Measurements from ENCODE around the gene CASP5. TPM values are rescaled to one million over a fixed set of nuclear protein-coding genes. Genes with fewer than 3 reads are reported as not detected.
"Not testable (repeated sequence)": the region's sequence is repeated elsewhere in the genome, so short reads cannot be mapped to it uniquely, and the experiment has no call there.

The CASP5 gene
- total RNA-seq, 2 experiments from 2014 or later: not detected

DNA sequence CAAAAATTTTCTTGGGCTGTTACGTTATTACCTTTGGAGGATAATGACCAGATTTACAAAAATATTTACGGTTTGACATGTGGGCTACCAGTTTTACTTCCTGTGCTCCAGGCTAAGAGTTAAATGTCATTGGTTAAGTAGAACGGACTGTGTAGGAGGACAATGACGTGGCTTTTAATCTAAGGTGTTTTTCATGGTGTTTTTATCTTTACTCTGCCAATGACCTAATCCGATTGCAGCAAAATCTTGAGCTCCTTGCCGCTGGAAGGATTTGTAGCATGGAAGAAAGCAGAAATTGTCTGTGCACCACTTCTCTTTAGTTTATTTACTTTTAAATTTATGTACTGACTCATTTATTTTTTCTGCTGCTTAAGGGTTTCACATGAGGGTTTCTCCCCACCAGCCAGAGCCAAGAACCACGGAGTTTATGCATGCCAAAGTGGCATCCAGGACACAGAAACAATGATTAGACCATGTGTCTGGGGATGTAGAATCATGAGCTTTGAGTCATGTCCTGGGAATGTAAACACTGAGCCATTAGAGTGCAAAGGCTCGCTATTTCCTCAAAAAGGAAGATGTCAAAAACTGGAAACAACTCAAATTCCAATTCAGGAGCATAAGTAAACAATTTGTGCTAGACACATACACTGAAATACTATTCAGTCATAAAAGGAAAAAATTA lies 24.1 kb upstream of the CASP5 start:
- H3K9me3 Mint-ChIP-seq: no peaks in the 10 kb centered on the region
- H3K27me3 Mint-ChIP-seq (ENCODE audit: low read depth): no peaks in the 10 kb centered on the region
- intact Hi-C loops (cut with micrococcal nuclease): loop anchor here (5.0 to 10.0 kb wide), 2 partner anchors 340 to 1028 kb away; partner anchors contain the start of genes AASDHPPT and KBTBD3
- no peak overlapping the region for H3K4me3 Mint-ChIP-seq
- CTCF ChIA-PET: no interaction called here
- peaks cover 40% of the 10 kb centered on the region for H3K4me1 Mint-ChIP-seq (ENCODE audit: low read depth)
- no peak for DNase-seq
- H3K27ac Mint-ChIP-seq: no peak overlapping the region
- no peaks in the 10 kb centered on the region for H3K36me3 Mint-ChIP-seq (ENCODE audit: low read depth)

DNA sequence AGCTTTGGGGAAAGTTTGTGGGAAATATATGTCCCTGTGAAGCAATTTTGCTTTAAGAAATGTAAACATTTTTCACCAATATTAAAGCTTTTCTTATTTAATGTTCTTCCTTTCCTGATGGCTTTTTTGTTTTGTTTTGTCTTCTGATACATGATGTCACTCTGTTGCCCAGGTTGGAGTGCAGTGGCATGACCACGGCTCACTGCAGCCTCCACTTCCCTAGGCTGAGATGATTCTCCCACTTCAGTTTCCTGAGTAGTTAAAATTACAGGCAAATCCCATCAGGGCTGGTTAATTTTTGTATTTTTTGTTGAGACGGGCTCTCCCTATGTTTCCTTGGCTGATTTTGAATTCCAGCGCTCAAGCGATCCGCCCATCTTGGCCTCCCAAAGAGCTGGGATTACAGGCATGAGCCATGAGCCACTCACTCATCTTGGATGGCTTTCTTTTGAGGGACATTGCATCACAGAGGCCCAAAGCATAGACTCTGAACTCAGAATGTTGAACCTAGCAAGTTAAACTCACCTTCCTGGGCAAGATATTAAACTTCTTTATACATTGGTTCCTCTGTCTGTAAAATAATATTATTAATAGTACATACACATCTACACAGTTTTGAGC lies 22.8 kb upstream of the CASP5 start:
- CTCF ChIA-PET: no interaction called here
- peaks cover 3% of the 10 kb centered on the region for H3K36me3 Mint-ChIP-seq (ENCODE audit: low read depth)
- H3K4me1 Mint-ChIP-seq (ENCODE audit: low read depth): peaks cover 45% of the 10 kb centered on the region
- H3K4me3 Mint-ChIP-seq: peak overlapping the region; percentile 43
- H3K27ac Mint-ChIP-seq: no peak overlapping the region
- DNase-seq: no peak
- intact Hi-C loops (cut with micrococcal nuclease): loop anchor here (1.0 to 10.0 kb wide), 6 partner anchors 10 to 1029 kb away; partner anchors contain the start of genes AASDHPPT, CASP1, CASP4 and KBTBD3
- H3K9me3 Mint-ChIP-seq: no peaks in the 10 kb centered on the region
- H3K27me3 Mint-ChIP-seq (ENCODE audit: low read depth): no peaks in the 10 kb centered on the region

DNA sequence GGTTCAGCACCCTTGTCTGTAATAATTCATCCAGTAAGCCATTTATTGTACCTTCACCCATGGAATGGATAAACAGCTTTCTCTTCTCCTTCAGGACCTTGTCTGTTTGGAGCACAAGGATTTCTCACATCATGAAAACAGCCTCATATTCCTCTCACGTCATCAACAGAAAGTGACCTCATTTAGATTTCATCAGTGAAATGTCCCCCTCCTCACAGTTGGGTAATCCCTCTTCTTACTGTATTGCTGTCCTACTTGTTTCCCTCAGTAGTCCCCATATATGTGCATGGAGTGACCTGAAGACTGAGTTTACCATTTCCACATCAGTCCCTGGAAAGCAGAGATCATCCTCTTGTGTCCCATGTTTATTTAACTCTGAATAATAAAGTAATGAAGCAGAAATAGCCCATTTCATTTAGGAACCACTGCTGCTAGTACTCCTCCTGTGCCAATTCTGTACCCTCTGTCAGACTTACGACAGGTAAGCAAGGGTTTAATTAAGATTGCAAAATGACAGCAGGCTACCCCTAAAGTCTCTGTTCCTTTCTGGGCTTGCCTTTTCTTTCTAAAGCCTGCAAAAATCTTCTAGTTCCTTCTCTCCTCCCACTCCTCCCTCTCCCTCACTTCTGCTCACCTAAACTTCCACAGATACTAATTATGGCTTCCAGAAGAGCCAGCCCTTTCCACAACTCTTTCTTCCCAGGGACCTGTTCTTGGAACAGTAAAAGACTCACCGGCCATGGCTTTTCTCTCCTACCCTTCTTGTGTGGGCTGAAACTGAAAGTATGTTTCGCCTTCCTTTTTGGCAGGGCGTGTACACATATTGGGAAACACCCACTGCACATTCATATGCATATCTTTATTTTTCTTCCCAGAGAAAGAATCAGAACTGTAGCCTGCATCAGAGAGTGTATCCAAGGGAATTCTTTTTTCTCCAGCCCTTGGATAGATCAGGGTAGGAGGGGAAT lies 21.9 kb upstream of the CASP5 start, which contains the start of gene CARD16:
CARD16 (minus strand) TSS at position 779 of the 968 bp plus-strand sequence; CDS start at position 741, 38 bp downstream.
- Mint-ChIP-seq H3K4me1 (ENCODE audit: low read depth) (peaks cover 46% of the 10 kb centered on the region), H3K27ac (peak within 1 kb of the TSS; percentile 82), H3K4me3 (peak within 1 kb of the TSS; percentile 83)
- intact Hi-C loops (cut with micrococcal nuclease): loop anchor here (1.0 to 10.0 kb wide), 6 partner anchors 10 to 1030 kb away; partner anchors contain the start of genes AASDHPPT, CASP1, CASP4 and KBTBD3
- not testable (repeated sequence) for H3K27me3 Mint-ChIP-seq (ENCODE audit: low read depth); H3K36me3 Mint-ChIP-seq (ENCODE audit: low read depth); H3K9me3 Mint-ChIP-seq
- CTCF ChIA-PET: interaction anchor here (1.1 kb wide), 1 partner anchor 10 kb away, joined by 3 read pairs; the partner anchor contains the start of gene CASP1
- peak; percentile 64 for DNase-seq

DNA sequence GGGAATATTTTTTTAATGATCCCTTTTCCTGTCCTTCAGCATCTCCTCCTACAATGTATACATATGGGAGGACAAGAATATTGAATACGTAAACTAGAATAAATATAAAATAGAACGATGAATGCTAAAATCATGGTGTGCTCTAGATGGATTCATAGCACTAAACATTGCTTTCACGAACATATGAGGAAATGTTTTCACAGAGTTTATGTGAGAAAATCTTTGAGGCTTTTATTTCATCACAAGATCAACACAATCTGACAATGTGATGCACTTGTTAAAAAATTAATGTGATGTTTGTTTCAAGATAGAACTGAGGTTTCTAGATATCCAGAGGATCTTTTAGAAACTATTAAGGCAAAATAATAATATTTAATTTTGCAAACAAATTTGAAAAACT lies 19.2 kb upstream of the CASP5 start:
- Mint-ChIP-seq H3K4me3 (no peak overlapping the region), H3K27me3 (ENCODE audit: low read depth) (no peaks in the 10 kb centered on the region), H3K9me3 (no peaks in the 10 kb centered on the region), H3K36me3 (ENCODE audit: low read depth) (peaks cover 19% of the 10 kb centered on the region), H3K27ac (no peak overlapping the region), H3K4me1 (ENCODE audit: low read depth) (peaks cover 52% of the 10 kb centered on the region)
- DNase-seq: no peak
- intact Hi-C loops (cut with micrococcal nuclease): loop anchor here (10.0 kb wide), 1 partner anchor 1033 kb away; the partner anchor contains the start of genes AASDHPPT and KBTBD3
- CTCF ChIA-PET: no interaction called here

DNA sequence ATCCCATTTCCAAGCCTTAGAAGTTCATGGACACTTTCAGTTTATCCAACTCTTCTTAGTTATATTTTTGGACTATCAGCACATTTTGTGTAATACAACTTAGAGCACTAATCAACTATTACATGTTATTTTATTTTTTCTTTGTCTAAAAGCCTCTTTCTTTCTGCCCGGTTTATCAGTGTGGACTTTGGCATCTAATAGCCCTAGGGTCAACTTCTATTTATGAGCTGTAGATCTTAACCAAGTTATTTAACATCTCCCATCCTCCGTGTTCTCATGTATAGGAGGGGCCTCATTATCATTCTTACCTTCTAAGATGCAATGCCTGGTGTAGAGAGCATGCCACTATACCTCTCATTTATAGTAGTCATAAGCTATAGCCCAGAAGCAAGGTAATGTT lies 17.7 kb upstream of the CASP5 start:
- CTCF ChIA-PET: no interaction called here
- no peak for DNase-seq
- no peaks in the 10 kb centered on the region for H3K27me3 Mint-ChIP-seq (ENCODE audit: low read depth)
- peaks cover 19% of the 10 kb centered on the region for H3K36me3 Mint-ChIP-seq (ENCODE audit: low read depth)
- H3K4me3 Mint-ChIP-seq: no peak overlapping the region
- no peak overlapping the region for H3K27ac Mint-ChIP-seq
- no peaks in the 10 kb centered on the region for H3K9me3 Mint-ChIP-seq
- peaks cover 53% of the 10 kb centered on the region for H3K4me1 Mint-ChIP-seq (ENCODE audit: low read depth)
- intact Hi-C loops (cut with micrococcal nuclease): loop anchor here (10.0 kb wide), 1 partner anchor 1034 kb away; the partner anchor contains the start of genes AASDHPPT and KBTBD3

DNA sequence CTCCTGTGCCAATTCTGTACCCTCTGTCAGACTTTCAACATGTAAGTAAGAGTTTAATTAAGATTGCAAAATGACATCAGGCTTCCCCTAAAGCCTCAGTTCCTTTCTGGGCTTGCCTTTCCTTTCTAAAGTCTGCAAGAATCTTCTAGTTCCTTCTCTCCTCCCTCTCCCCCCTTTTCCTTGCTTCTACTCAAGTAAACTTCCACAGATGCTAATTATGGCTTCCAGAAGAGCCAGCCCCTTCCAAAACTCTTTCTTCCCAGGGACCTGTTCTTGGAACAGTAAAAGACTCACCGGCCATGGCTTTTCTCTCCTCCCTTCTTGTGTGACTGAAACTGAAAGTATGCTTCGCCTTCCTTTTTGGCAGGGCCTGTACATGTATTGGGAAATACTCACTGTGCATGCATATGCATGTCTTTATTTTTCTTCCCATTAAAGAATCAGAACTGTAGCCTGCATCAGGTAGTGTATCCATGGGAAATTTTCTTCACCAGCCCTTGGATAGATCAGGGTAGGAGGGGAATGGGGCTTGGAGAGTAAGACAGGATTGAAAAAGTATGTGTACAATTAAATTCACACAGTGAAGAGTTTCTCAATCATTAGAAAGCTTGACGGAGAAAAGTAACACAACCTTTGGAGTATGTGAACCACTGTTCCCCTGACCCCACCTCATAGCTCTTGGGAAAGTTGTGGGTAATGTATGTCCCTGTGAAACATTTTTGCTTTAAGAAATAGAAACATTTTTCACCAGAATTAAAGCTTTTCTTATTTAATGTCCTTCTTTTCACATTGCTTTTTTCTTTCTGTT lies 12.0 kb upstream of the CASP5 start, which contains the start of gene CASP1:
CASP1 (minus strand) TSS at position 332 of the 808 bp plus-strand sequence; CDS start at position 301, 31 bp downstream.
- no peaks in the 10 kb centered on the region for H3K9me3 Mint-ChIP-seq
- H3K4me3 Mint-ChIP-seq: peak within 1 kb of the TSS; percentile 92
- H3K27ac Mint-ChIP-seq: peak within 1 kb of the TSS; percentile 98
- H3K27me3 Mint-ChIP-seq (ENCODE audit: low read depth): no peaks in the 10 kb centered on the region
- H3K36me3 Mint-ChIP-seq (ENCODE audit: low read depth): peaks cover 21% of the 10 kb centered on the region
- H3K4me1 Mint-ChIP-seq (ENCODE audit: low read depth): peaks cover 54% of the 10 kb centered on the region
- intact Hi-C loops (cut with micrococcal nuclease): loop anchor here (1.0 to 5.0 kb wide), 4 partner anchors 10 to 987 kb away; partner anchors contain the start of genes CARD16, CASP4 and MSANTD4
- CTCF ChIA-PET: interaction anchor here (0.6 to 1.1 kb wide), 4 partner anchors 9 to 504 kb away, joined by 3 to 5 read pairs (median 4); no protein-coding TSS in a partner anchor
- DNase-seq: peak; percentile 56

DNA sequence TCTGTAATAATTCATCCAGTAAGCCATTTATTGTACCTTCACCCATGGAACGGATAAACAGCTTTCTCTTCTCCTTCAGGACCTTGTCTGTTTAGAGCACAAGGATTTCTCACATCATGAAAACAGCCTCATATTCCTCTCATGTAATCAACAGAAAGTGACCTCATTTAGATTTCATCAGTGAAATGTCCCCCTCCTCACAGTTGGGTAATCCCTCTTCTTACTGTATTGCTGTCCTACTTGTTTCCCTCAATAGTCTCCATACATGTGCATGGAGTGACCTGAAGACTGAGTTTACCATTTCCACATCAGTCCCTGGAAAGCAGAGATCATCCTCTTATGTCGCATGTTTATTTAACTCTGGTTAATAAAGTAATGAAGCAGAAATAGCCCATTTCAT lies 11.4 kb upstream of the CASP5 start:
- DNase-seq; H3K27me3 Mint-ChIP-seq (ENCODE audit: low read depth); H3K9me3 Mint-ChIP-seq: not testable (repeated sequence)
- CTCF ChIA-PET: interaction anchor here (1.7 kb wide), 1 partner anchor 9 kb away, joined by 5 read pairs; no protein-coding TSS in a partner anchor
- peaks cover 54% of the 10 kb centered on the region for H3K4me1 Mint-ChIP-seq (ENCODE audit: low read depth)
- intact Hi-C loops (cut with micrococcal nuclease): loop anchor here (2.0 to 5.0 kb wide), 3 partner anchors 36 to 988 kb away; partner anchors contain the start of genes CASP4 and MSANTD4
- peaks cover 23% of the 10 kb centered on the region for H3K36me3 Mint-ChIP-seq (ENCODE audit: low read depth)
- H3K4me3 Mint-ChIP-seq: peak overlapping the region; percentile 92
- H3K27ac Mint-ChIP-seq: peak overlapping the region; percentile 98

DNA sequence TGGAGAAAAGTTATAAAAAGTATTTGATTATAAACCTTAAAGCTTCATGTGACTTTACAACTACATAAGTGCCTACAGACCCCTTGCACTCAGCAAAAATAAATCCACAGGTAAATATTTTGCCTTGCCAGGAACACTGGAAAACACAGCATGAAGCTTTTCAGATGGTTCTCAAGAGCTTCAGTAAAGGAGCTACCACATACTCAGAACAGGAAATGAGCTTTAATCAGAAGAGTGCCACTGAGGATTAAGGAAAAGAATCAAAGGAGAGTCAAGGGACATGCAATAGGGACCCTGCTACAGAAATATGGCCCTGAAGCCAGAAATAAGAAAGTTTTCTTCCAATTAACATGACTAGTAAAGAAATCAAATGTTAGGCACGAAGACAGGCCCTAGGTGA lies 10.8 kb upstream of the CASP5 start:
- H3K27ac Mint-ChIP-seq: peak overlapping the region; percentile 98
- H3K36me3 Mint-ChIP-seq (ENCODE audit: low read depth): peaks cover 26% of the 10 kb centered on the region
- H3K4me3 Mint-ChIP-seq: peak overlapping the region; percentile 92
- CTCF ChIA-PET: interaction anchor here (0.7 to 1.7 kb wide), 2 partner anchors 10 to 77 kb away, joined by 3 to 5 read pairs; no protein-coding TSS in a partner anchor
- intact Hi-C loops (cut with micrococcal nuclease): loop anchor here (2.0 to 5.0 kb wide), 3 partner anchors 37 to 989 kb away; partner anchors contain the start of genes CASP4 and MSANTD4
- H3K9me3 Mint-ChIP-seq: no peaks in the 10 kb centered on the region
- DNase-seq: no peak
- H3K27me3 Mint-ChIP-seq (ENCODE audit: low read depth): no peaks in the 10 kb centered on the region
- H3K4me1 Mint-ChIP-seq (ENCODE audit: low read depth): peaks cover 55% of the 10 kb centered on the region

DNA sequence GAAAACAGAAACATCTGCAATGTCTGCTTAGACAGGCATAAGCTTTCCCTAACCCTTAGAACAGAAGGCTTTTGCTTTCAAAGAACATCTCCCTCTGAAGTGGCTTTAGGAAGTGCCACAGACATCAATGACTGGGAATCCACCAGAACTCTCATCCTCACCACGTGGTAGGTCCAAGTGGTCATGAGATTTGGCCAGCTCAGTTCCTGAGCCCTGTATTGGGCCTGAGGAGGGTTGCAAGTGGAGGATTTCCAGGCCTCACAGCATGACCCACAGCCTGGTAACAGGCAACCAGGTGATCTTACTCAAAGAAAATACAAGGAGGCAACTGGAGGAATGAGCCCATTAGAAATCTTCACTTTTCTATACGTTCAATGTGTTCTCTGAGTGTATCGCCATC lies 10.4 kb upstream of the CASP5 start:
- CTCF ChIA-PET: interaction anchor here (0.7 to 1.7 kb wide), 2 partner anchors 10 to 77 kb away, joined by 3 to 5 read pairs; no protein-coding TSS in a partner anchor
- H3K27ac Mint-ChIP-seq: peak overlapping the region; percentile 79
- peaks cover 56% of the 10 kb centered on the region for H3K4me1 Mint-ChIP-seq (ENCODE audit: low read depth)
- peak overlapping the region; percentile 92 for H3K4me3 Mint-ChIP-seq
- peaks cover 26% of the 10 kb centered on the region for H3K36me3 Mint-ChIP-seq (ENCODE audit: low read depth)
- peak; percentile 12 for DNase-seq
- no peaks in the 10 kb centered on the region for H3K27me3 Mint-ChIP-seq (ENCODE audit: low read depth)
- no peaks in the 10 kb centered on the region for H3K9me3 Mint-ChIP-seq
- intact Hi-C loops (cut with micrococcal nuclease): loop anchor here (5.0 kb wide), 1 partner anchor 989 kb away; the partner anchor contains the start of gene MSANTD4

DNA sequence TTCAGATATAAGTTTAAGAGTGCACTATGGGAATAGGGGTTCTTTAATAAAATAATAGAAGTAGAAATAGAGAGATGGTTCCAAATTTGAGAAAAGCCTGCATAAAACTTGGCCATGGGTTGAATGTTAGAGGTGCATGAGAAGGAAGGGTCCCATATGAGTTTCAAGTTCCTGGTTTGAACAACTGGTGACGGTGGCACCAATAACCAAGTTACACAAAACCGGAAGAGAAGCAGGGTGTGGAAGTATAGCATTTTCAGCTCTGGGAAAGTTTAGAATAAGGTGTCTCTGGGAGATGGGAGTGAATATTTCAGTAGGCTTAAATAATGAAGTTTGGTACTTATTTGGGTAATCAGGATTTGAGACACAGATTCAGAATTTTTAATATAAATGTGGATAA lies 9.5 kb upstream of the CASP5 start:
- Mint-ChIP-seq H3K9me3 (no peaks in the 10 kb centered on the region), H3K27ac (no peak overlapping the region), H3K36me3 (ENCODE audit: low read depth) (peaks cover 26% of the 10 kb centered on the region), H3K4me1 (ENCODE audit: low read depth) (peaks cover 58% of the 10 kb centered on the region), H3K4me3 (peak overlapping the region; percentile 5), H3K27me3 (ENCODE audit: low read depth) (no peaks in the 10 kb centered on the region)
- DNase-seq: no peak
- CTCF ChIA-PET: interaction anchor here (1.7 kb wide), 1 partner anchor 11 kb away, joined by 5 read pairs; no protein-coding TSS in a partner anchor
- intact Hi-C loops (cut with micrococcal nuclease): loop anchor here (5.0 kb wide), 1 partner anchor 990 kb away; the partner anchor contains the start of gene MSANTD4
